ENCODE results near the gene VSIG10.

GRCh38 chr12:118034429-118035189, 69.2 kb downstream of the VSIG10 start:
- peak; percentile 15 for TF ChIP-seq CTCF (IDR thresholded peaks at IDR 0.05; ENCODE audit: low read depth, low read length, poor library complexity, severe bottlenecking)
- no peak for TF ChIP-seq EZH2phosphoT487 (IDR thresholded peaks at IDR 0.05; ENCODE audit: borderline replicate concordance, low read length)

All from DOHH2 (cell line).